GM19452 (cell line): ENCODE measurements around the gene KCNK3.

Experiments used
- ATAC-seq: cut with Tn5 transposase; IDR thresholded peaks from one replicate; pipeline ENCODE4 v1.9.1; 2021; ENCODE audit not compliant: unreplicated experiment

The KCNK3 gene

GRCh38 chr2:26687801-26688200 lies 4.7 kb upstream of the KCNK3 start:
- ATAC-seq: no peak

- no peak for ATAC-seq
These were observed 1.4 kb upstream of the KCNK3 start for GRCh38 chr2:26691161-26691560.

GRCh38 chr2:26691881-26692278 lies 642 bp upstream of the KCNK3 start:
- ATAC-seq: no peak

- no peak for ATAC-seq
These were observed 651 bp downstream of the KCNK3 start for GRCh38 chr2:26692897-26693849.

GRCh38 chr2:26694001-26694400 lies 1.5 kb downstream of the KCNK3 start:
- no peak for ATAC-seq

GRCh38 chr2:26696351-26696816 lies 3.9 kb downstream of the KCNK3 start:
- ATAC-seq: no peak

- ATAC-seq: no peak
These were observed 4.9 kb downstream of the KCNK3 start for GRCh38 chr2:26697425-26697824.

GRCh38 chr2:26699295-26699694 lies 6.8 kb downstream of the KCNK3 start:
- ATAC-seq: no peak

DNA sequence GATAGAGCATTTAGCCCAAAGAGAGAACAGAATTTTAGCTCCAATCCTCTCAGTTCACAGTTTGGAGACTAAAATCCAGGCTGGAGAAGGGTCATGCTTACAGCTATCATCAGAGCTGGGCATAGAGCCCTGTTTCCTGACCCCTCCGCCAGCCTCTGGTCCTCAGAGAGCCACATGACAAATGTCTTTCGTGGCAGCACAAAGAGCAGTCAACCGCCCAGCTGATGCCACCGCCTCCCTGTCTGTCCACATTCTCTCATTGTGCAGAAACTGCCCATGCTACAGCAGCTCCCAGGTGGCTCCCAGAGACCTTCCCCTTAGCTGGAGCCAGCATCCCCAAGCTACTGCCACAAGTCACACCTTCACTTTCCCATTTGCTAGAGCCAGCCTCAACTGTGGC lies 7.6 kb downstream of the KCNK3 start:
- no peak for ATAC-seq

- no peak for ATAC-seq
These were observed 9.1 kb downstream of the KCNK3 start for GRCh38 chr2:26701596-26701995.

- no peak for ATAC-seq
These were observed 9.5 kb downstream of the KCNK3 start for GRCh38 chr2:26702025-26702424.

DNA sequence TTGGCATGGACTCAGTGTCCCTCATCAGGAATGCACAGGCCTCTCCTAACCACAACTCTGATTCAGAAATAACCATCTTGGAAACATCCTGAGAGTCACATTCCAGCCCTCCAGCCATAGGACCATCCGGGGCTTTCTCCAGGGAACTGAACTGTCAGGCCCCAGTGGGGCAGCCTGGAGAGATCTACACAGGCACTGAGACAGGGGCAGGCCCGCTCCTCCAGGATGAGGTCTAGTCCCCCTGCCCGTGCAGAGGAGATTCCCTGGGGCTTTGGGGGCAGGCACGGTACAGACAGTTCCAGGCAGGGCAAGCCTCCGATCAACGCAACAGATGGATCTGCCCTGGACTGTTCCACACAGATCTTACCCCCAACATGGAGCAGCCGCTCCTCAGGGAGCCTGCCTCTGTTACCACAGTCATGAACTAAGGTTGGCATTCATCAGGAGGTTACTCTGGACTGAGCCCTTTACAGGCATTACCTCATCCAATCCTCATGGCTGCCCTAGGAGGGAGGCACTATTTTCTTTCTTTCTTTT lies 12.0 kb downstream of the KCNK3 start:
- ATAC-seq: no peak

DNA sequence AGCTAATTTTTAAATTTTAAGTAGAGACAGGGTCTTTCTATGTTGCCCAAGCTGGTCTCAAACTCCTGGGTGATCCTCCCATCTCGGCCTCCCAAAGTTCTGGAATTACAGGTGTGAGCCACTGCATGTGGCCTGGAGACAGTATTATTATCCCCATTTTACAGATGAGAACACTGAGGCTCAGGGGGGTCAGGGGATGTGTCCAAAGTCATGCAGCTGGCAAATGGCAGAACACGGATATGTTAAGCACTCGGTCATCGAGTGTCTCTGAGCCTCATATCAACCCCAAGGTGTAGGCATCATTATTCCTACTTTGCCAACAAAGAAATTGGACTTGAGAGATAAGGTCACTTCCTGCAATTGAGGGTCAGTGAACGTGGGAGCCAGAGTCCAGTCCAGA lies 12.6 kb downstream of the KCNK3 start:
- ATAC-seq: no peak

GRCh38 chr2:26706093-26706492 lies 13.6 kb downstream of the KCNK3 start:
- no peak for ATAC-seq

GRCh38 chr2:26706616-26707473 lies 14.3 kb downstream of the KCNK3 start:
- no peak for ATAC-seq

DNA sequence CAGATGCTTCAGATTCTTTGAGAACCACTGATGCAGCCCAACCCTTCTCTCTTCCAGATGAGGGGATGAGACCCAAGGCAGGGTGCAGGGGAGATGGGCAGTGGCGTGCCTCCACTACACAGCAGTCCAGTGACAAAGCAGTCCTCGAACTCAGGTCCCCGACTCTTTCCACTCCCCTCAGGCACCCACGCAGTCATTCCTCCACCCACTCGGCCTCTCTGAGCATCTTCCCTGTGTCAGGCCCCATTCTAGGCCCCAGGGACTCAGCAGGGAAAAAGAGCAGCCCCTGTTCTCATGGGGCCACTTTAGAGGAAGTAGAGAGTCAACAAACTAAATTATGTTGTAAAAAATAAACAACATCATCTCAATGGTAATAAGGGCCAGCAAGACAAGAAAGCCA lies 15.2 kb downstream of the KCNK3 start:
- ATAC-seq: no peak

DNA sequence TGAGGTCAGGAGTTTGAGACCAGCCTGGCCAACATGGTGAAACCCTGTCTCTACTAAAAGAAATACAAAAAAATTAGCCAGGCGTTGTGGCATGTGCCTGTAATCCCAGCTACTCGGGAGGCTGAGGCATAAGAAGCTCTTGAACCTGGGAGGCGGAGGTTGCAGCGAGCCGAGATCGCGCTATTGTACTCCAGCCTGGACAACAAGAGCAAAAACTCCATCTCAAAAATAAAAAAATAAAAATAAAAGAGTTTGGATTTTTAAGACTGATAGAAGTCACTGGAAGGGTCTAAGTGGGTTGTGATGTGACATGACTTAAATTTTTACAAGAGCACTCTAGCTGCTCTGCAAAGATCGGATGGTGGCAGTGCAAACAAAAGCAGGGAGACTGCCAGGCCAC lies 15.9 kb downstream of the KCNK3 start:
- ATAC-seq: no peak

DNA sequence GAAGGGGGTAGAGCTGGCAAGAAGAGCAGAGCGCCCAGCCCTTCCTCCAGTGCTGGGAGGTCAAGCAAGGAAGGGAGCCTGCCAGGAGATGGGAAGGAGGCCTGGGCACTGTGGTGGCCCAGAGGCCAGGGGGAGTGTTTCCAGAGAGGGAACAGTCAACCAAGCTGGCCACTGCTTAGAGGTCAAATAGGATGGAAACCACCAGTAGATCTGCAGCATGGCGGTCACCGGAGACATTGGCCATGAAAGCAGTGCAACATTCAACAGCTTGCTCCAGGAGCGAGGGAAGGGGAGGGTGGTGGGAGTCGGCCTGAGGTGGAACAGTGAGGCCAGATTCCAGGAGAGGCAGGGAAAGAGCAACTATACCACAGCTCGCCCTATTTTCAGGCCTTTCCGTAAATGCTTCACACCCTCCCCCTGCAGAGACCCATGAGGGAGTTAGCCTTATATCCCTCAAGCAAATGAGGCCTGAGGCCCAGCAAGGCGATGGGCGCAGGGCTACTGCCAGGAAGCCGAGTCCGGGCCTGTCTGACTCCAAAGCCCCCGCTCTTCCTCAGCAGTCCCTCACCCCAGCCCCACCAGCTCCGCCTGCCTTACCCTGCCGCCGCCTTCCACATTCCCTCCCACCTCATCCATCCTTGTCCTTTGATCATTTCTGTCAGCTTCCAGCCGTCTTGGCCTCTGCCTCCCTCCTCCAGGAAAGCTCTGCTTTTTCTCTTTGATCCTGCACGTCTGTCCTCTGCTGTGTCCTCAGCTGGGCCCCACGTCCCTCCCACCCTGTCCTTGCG lies 17.0 kb downstream of the KCNK3 start:
- no peak for ATAC-seq

GRCh38 chr2:26710145-26710544 lies 17.6 kb downstream of the KCNK3 start:
- no peak for ATAC-seq

- ATAC-seq: no peak
These were observed 18.4 kb downstream of the KCNK3 start for GRCh38 chr2:26710743-26711456.
